Measurements from ENCODE around the gene NT5DC3. TPM values are rescaled to one million over a fixed set of nuclear protein-coding genes. Genes with fewer than 3 reads are reported as not detected.

NT5DC3 gene
- total and polyA plus RNA-seq, 9 of the 15 experiments (the other 6 are each of a cell fraction or from before 2014, with no cell fraction given), result 6.3 to 33.5 (median 24.5) TPM

DNA sequence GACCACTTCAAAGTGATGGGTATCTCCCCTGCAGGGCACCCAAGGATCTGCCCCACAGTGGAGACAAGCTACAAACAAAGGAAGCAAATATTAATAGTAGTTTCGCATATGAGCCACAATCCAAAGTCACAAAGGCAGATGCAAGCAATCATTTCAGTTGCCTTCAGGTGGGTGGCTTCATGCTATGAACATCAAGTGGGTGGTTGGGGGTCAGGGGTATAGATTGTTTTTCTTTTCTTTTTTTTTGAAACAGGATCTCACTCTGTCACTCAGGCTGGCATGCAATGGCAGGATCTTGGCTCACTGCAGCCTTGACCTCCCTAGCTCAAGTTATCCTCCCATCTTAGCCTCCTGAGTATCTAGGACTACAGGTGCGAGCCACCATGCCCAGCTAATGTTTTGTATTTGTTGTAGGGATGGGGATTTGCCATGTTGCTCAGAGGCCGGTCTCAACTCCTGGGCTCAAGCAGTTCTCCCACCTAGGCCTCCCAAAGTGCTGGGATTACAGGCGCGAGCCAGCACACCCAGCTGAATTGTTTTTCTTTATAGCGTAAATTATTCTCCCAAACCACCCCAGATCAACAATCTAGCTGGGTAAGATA lies 13.4 kb upstream of the NT5DC3 start (continued):
- TF ChIP-seq, protein P1, sequence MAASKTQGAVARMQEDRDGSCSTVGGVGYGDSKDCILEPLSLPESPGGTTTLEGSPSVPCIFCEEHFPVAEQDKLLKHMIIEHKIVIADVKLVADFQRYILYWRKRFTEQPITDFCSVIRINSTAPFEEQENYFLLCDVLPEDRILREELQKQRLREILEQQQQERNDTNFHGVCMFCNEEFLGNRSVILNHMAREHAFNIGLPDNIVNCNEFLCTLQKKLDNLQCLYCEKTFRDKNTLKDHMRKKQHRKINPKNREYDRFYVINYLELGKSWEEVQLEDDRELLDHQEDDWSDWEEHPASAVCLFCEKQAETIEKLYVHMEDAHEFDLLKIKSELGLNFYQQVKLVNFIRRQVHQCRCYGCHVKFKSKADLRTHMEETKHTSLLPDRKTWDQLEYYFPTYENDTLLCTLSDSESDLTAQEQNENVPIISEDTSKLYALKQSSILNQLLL (CRISPR knock-in tag; IDR thresholded peaks at IDR 0.05; ENCODE audit: borderline replicate concordance), result no peak
- no peak for TF ChIP-seq CEBPB (tag; IDR thresholded peaks at IDR 0.05)
- no peak for TF ChIP-seq CCAR2 (IDR thresholded peaks at IDR 0.05; ENCODE audit: low read depth, low read length)
- TF ChIP-seq ZBTB1 (CRISPR knock-in tag; IDR thresholded peaks at IDR 0.05; ENCODE audit: borderline replicate concordance, low read depth), result no peak

- BruUV-seq (replicated peaks), result no TSS peak
- TF ChIP-seq RBM39 (optimal IDR thresholded peaks at IDR 0.05; ENCODE audit: low read depth, low read length) (no peak), STAT6 (CRISPR knock-in tag; IDR thresholded peaks at IDR 0.05) (no peak), ZNF583 (CRISPR knock-in tag; IDR thresholded peaks at IDR 0.05) (no peak), RBM25 (IDR thresholded peaks at IDR 0.05; ENCODE audit: low read depth, low read length, severe bottlenecking) (no peak), RFX1 (IDR thresholded peaks at IDR 0.05) (peak; percentile 61), E2F4 (CRISPR knock-in tag; IDR thresholded peaks at IDR 0.05; ENCODE audit: low read depth) (no peak)
- Histone ChIP-seq H3K9me1 (ENCODE audit: control insufficient read depth, insufficient read depth, low read length) (no peaks in the 10 kb centered on the region), H4K20me1 (replicated peaks; ENCODE audit: control insufficient read depth, insufficient read depth, low read length) (no peaks in the 10 kb centered on the region), H3K27ac (ENCODE audit: extremely low read depth, low read depth, low read length) (no peak overlapping the region), H2AFZ (ENCODE audit: low read depth, low read length) (no peak overlapping the region), H3K4me2 (ENCODE audit: insufficient read depth, low read length) (no peak overlapping the region), H3K9me3 (replicated peaks; ENCODE audit: control insufficient read depth, insufficient read depth, low read depth, low read length) (no peaks in the 10 kb centered on the region), H3K79me2 (ENCODE audit: control insufficient read depth, insufficient read depth, low read length) (no peaks in the 10 kb centered on the region), H3K9ac (ENCODE audit: insufficient read depth in 1 of 2, low read depth in 2 of 2, low read length in 2 of 2) (no peak overlapping the region), H3K4me3 (no peak overlapping the region), H3K27me3 (ENCODE audit: control insufficient read depth in 2 of 2, insufficient read depth in 2 of 2, low read length in 2 of 2) (peaks cover 6 to 10% of the 10 kb centered on the region in 2 experiments; a peak in 4 of 5 replicates), H3K4me1 (replicated peaks in 1 of 2; ENCODE audit: control insufficient read depth in 2 of 2, insufficient read depth in 2 of 2, low read length in 2 of 2) (no peaks in the 10 kb centered on the region), H3K36me3 (ENCODE audit: control insufficient read depth, insufficient read depth, low read length) (no peaks in the 10 kb centered on the region)
- 2% methylated on average over 3 of the region's 3 CpGs for WGBS (ENCODE audit: insufficient coverage, low coverage, missing lambda C conversion rate)
- intact Hi-C loops (cut with micrococcal nuclease) (no loop called here), in situ Hi-C loops (cut with MboI) (no loop called here)
- CTCF ChIA-PET (ENCODE audit: low intra/inter-chr PET ratio), result no interaction called here
- POLR2A ChIA-PET, result no interaction called here
- DNase-seq (ENCODE audit: extremely low read depth in 1 of 4, low spot score in 3 of 4) (no peak), ATAC-seq (no peak), FAIRE-seq (no peak)
Measured at GRCh38 chr12:103852498-103852997, 11.5 kb upstream of the NT5DC3 start.
